Measurements from ENCODE around the gene MUC6.
"Not testable (repeated sequence)": the region's sequence is repeated elsewhere in the genome, so short reads cannot be mapped to it uniquely, and the experiment has no call there.

The MUC6 gene

DNA sequence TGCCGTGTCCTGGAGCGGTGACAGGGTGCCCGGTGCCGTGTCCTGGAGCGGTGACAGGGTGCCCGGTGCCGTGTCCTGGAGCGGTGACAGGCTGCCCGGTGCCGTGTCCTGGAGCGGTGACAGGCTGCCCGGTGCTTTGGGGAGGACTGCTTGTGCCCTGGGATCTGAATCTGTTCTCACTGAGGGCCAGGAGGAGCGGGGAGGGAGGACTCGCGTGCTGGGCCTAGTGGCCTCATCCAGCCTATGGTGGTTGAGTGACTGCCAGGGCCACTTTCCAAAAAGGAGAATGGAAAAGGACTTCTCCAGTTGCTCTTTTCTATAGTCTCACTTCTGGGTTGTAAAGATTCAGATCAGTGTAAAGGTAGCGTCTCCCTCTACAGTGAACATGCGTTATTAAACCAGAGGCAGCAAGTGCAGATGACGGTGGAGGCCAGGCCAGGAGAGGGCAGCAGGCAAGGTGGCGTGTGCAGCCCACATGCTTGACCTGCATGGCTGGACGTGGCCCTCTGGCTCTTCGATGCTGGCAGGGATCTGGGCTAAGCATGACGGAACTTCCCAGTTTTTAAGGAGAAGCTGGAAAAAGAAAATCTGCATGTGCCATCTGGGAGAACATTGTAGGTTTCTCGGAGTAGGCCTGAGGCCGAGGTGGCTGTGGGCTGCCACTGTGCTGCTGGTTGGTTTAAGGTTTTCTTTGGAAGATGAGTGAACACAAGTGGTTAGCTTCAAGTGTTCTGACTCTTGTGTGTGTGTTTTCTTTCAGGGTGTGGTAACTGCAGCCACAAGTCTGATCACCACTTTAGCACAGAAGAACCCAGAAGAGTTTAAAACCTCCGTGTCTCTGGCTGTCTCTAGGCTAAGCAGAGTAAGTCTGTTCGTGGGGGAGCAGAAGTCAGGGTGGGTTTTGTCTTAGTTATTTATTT lies 55.8 kb downstream of the MUC6 start:
- no peak for DNase-seq

GRCh38 chr11:978781-979180 lies 57.7 kb downstream of the MUC6 start:
- DNase-seq = no peak

GRCh38 chr11:977830-978720 lies 58.4 kb downstream of the MUC6 start:
- DNase-seq = no peak

GRCh38 chr11:976431-977160 lies 59.9 kb downstream of the MUC6 start:
- DNase-seq = no peak

DNA sequence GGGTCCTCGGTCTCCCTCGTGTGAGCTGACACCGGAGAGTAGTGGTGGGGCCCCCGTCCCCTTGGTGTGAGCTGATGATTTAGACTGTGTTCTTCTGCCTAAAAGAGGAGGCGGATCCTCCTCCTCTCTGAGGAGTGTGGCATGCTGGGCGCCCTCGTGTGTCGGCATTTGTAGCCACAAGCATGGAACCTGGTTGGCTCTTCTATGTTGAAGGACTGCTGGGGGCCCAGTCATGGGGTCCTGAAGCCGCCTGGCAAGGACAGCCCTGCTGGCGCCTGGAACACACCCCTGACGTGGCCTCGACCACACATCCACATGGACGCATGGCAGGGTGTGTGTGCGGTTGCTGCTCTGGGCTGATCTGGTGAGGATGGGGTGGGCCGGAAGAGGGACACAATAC lies 60.7 kb downstream of the MUC6 start:
- no peak for DNase-seq

GRCh38 chr11:975376-975775 lies 61.1 kb downstream of the MUC6 start:
- not testable (repeated sequence) for DNase-seq

GRCh38 chr11:973237-973636 lies 63.3 kb downstream of the MUC6 start:
- no peak for DNase-seq

DNA sequence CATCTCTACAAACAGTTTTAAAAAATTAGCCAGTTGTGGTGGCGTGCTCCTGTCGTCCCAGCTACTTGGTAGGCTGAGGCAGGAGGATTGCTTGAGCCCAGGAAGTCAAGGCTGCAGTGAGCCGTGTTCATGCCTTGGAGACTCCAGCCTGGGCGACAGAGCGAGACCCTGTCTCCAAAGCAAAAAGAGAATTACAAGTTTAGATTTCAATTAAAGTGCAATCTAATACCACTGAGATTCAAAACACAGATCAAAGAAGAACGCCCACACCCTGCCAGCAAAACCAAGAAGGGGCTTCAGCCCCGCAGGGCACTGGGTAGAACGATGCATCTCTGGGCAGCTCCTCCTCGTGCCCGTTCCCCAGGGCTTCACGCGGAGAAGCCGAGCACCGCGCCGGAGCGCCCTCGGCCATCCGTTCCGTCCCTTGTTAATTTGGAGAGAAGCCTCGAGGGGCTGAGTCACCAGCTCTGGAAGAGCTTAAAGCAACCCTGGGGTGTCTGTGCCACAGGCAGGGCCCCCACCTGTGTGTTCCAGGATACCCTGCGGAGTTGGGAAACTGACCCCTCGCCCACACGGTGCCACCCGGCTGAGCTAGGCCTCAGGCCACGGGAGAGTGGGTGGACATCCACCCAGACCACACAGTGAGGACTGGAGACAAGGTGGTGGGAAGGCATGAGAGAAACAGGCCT lies 63.9 kb downstream of the MUC6 start:
- DNase-seq = no peak

- no peak for DNase-seq
Observed at GRCh38 chr11:971731-972365, 64.7 kb downstream of the MUC6 start.

- DNase-seq = no peak
Observed at GRCh38 chr11:971092-971690, 65.3 kb downstream of the MUC6 start.

DNA sequence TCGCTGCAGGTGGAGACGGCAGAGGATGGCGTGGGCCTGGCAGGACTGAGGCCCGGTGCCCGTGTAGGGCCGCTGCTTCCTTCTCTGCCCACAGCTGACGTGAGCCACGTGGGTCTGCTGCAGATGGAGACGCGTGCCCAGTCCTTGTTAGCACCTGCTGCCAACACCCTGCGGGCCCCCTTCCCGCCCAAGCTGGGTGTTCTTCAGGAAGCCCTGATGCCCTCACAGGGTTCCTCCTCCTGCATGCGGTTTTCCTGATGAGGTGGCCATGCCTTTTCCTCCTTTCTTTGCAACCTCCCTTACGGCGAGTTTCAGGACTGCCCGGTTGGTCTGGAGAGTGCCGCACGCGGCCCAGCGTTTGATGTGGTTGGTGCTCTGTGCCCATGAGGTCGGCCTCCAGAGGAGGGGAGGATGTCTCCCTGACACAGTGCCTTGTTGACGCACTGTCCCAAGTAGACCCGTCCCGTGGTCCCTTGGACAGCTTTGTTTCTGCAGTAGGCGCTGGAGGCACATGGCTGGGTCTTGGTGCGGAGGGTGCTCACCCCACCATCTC lies 66.1 kb downstream of the MUC6 start:
- DNase-seq = no peak

DNA sequence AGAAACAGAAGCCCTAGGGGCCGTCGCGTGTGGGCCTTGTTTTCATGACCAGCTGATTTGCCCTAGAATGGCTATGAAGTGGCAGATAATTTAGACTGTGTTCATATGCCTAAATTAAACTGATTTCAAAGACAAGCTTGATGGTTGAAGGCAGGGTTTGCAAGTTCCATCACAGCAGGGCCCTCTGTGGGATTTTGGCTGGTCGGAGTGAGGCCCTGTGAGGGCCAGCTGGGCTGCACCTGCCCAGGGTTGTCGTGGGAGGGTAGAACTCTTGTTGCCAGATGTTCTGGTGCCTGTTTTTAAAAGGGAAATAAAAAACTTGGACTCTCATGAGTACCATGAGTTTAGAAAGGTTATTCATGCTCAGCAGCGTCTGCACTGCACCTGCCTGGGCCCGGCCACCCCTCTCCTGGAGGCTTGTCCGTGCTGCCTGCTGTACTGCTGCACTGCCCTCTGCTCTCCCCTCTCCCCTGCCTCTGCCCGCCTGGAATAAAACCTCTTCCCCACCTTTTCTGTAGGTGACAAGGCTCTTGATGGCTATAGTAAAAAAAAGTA lies 66.8 kb downstream of the MUC6 start:
- no peak for DNase-seq

GRCh38 chr11:968822-969221 lies 67.7 kb downstream of the MUC6 start:
- no peak for DNase-seq

- no peak for DNase-seq
Observed at GRCh38 chr11:967995-968751, 68.3 kb downstream of the MUC6 start.

- DNase-seq = no peak
Observed at GRCh38 chr11:965206-965775, 71.2 kb downstream of the MUC6 start.

DNA sequence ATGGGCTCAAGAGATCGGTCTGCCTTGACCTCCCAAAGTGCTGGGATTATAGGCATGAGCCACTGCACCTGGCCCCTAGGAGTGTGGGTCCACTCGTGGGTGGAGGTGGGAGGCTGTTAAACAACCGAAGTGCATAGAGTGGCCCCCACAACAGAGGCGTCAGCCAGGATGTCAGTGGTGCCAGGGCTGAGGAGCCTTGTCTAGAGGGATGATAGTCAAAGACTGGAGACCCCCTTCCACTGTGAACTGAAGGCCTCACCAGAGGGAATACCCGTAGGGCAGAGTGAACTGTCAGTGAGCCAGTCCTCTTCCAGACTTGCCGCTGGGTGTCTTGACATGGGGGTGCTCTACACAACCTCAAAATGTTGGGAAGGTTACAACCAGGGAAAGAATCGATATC lies 72.7 kb downstream of the MUC6 start:
- DNase-seq = no peak

Measured in NCI-H2171 (cell line).